GM21381 (cell line): ENCODE measurements around the gene DNMBP.
"Not testable (repeated sequence)": the region's sequence is repeated elsewhere in the genome, so short reads cannot be mapped to it uniquely, and the experiment has no call there.

Experiments
- ATAC-seq: cut with Tn5 transposase; IDR thresholded peaks from one replicate; pipeline ENCODE4 v1.9.1; 2021; ENCODE audit warnings: mild to moderate bottlenecking, moderate library complexity; ENCODE audit not compliant: unreplicated experiment

Gene DNMBP

GRCh38 chr10:99917963-99918825, 91.6 kb downstream of the DNMBP start:
- ATAC-seq: no peak

- no peak for ATAC-seq
Measured at GRCh38 chr10:99916776-99917175, 93.0 kb downstream of the DNMBP start.

GRCh38 chr10:99915414-99915813, 94.3 kb downstream of the DNMBP start:
- ATAC-seq: no peak

GRCh38 chr10:99914236-99914635, 95.5 kb downstream of the DNMBP start:
- ATAC-seq: no peak

- ATAC-seq: no peak
Measured at GRCh38 chr10:99913831-99914235, 95.9 kb downstream of the DNMBP start.

- ATAC-seq: no peak
Measured at GRCh38 chr10:99912041-99912440, 97.7 kb downstream of the DNMBP start.

GRCh38 chr10:99908512-99908911, 101.2 kb downstream of the DNMBP start:
- ATAC-seq: no peak

GRCh38 chr10:99906470-99906869, 103.3 kb downstream of the DNMBP start:
- ATAC-seq: no peak

GRCh38 chr10:99905971-99906370, 103.8 kb downstream of the DNMBP start:
- no peak for ATAC-seq

GRCh38 chr10:99895867-99896266, 113.9 kb downstream of the DNMBP start:
- no peak for ATAC-seq

GRCh38 chr10:99895066-99895465, 114.7 kb downstream of the DNMBP start:
- ATAC-seq: not testable (repeated sequence)

- ATAC-seq: no peak
Measured at GRCh38 chr10:99894613-99895012, 115.1 kb downstream of the DNMBP start.

GRCh38 chr10:99888622-99889021, 121.1 kb downstream of the DNMBP start:
- ATAC-seq: no peak

GRCh38 chr10:99883523-99883922, 126.2 kb downstream of the DNMBP start:
- no peak for ATAC-seq

GRCh38 chr10:99881371-99881770, 128.4 kb downstream of the DNMBP start:
- ATAC-seq: no peak

GRCh38 chr10:99880080-99880835, 129.5 kb downstream of the DNMBP start:
- ATAC-seq: no peak

GRCh38 chr10:99875473-99875872, 134.3 kb downstream of the DNMBP start:
- ATAC-seq: no peak

- no peak for ATAC-seq
Measured at GRCh38 chr10:99874341-99875085, 135.2 kb downstream of the DNMBP start.

GRCh38 chr10:99873846-99874245, 135.9 kb downstream of the DNMBP start:
- ATAC-seq: no peak

GRCh38 chr10:99872367-99873162, 137.2 kb downstream of the DNMBP start:
- no peak for ATAC-seq
